Right lobe of liver (tissue), 6 donors: Measurements from ENCODE around the gene GFI1B. TPM values are rescaled to one million over a fixed set of nuclear protein-coding genes. Genes with fewer than 3 reads are reported as not detected.

Experiments
- ATAC-seq, 4 donors: fragments of 200-7000 bp; cut with Tn5 transposase; one replicate each; pipeline ENCODE4 v1.9.1; 2020; ENCODE audit warnings: mild to moderate bottlenecking in 4 of 4, moderate library complexity in 4 of 4
- DNase-seq, 3 donors: peaks; one replicate each; pipeline ENCODE4 v3.0.0-alpha.2; 2020
- H3K27ac ChIP-seq, 3 donors: fragments of 200-600 bp; one replicate each; pipeline ENCODE4 v1.8.0; 2022
- H3K27me3 ChIP-seq, 2 donors: fragments of 200-600 bp; one replicate each; pipeline ENCODE4 v1.8.0; 2022
- H3K36me3 ChIP-seq, 4 donors: fragments of 200-600 bp; sonication (generic) in 1 of 4; one replicate each; pipeline versions ENCODE4 v1.5.1 to v1.8.0; 2017 to 2022; ENCODE audit warnings: control low read depth in 1 of 4
- H3K4me1 ChIP-seq, 4 donors: fragments of 200-600 bp; sonication (generic) in 1 of 4; one replicate each; pipeline versions ENCODE4 v1.5.1 to v1.8.0; 2017 to 2022; ENCODE audit warnings: control low read depth in 1 of 4
- H3K4me3 ChIP-seq, 3 donors: fragments of 200-600 bp; one replicate each; pipeline ENCODE4 v1.8.0; 2022
- H3K9me3 ChIP-seq, 4 donors: fragments of 200-600 bp; sonication (generic) in 1 of 4; one replicate each; pipeline versions ENCODE4 v1.5.1 to v1.8.0; 2017 to 2022; ENCODE audit warnings: control low read depth in 1 of 4
- CTCF ChIP-seq, 4 donors: fragments of 200-600 bp in 3 of 4; fragments of 450-650 bp in 1 of 4; IDR thresholded peaks; one replicate each; pipeline versions ENCODE4 v1.5.1 to v1.8.0; 2016 to 2022; ENCODE audit warnings: antibody characterized with exemption in 4 of 4, mild to moderate bottlenecking in 2 of 4
- POLR2A ChIP-seq: fragments of 450-650 bp; IDR thresholded peaks from one replicate; pipeline ENCODE4 v1.6.1; 2017; ENCODE audit warnings: antibody characterized with exemption, mild to moderate bottlenecking
- WGBS: methylation state at CpG from one replicate; pipeline ENCODE4 v1.1.6; 2018; ENCODE audit warnings: low coverage, low lambda C conversion rate; ENCODE audit not compliant: insufficient coverage; ENCODE audit errors: missing lambda C conversion rate; 5-methylcytosine and 5-hydroxymethylcytosine counted together
- intact Hi-C, 2 donors: fragments of 100-400 bp; cut with DNase I; formaldehyde crosslinking; loops; one replicate each; pipeline versions ENCODE4 v1.11.2 to v1.14.1; 2022
- total RNA-seq, 6 experiments: library from RNA; depleted of rRNA in 2 of 6; stranded (reverse); fragments of >200 nt in 2 of 6; fragmentation: NEBNext Ultra II Directional in 3 of 6; extraction: Animal tissue kit (Norgen Biotek cat#: 25700) in 3 of 6; gene quantifications; one replicate each; pipeline versions ENCODE4 v1.1.0 to v1.2.4, GENCODE V29; 2016 to 2023
- donor health status: DM: no; HTN: yes; CAD: no.
- donor health status: DM: no; HTN: no; CAD: no.
- donor health status: DM: no; HTN: no; CAD: no.
- donor health status: DM: no; HTN: yes; CAD: no.
- donor health status: DM: no; HTN: yes; CAD: no.

Gene GFI1B
- total RNA-seq, 6 experiments from 2014 or later, result 0.24 to 0.64 (median 0.39) TPM; not detected in 3

- no peaks in the 10 kb centered on the region for H3K9me3 ChIP-seq
- TF ChIP-seq CTCF (IDR thresholded peaks at IDR 0.05), result no peak
- TF ChIP-seq POLR2A, result no peak
- DNase-seq, result no peak
- no peaks in the 10 kb centered on the region for H3K36me3 ChIP-seq
- ATAC-seq, result no peak
- H3K27me3 ChIP-seq, result no peaks in the 10 kb centered on the region
- no peak overlapping the region for H3K27ac ChIP-seq
- peaks cover 0 to 6% (median 0%) of the 10 kb centered on the region in 4 donors for H3K4me1 ChIP-seq
- WGBS, result 75% methylated on average over 3 of the region's 3 CpGs
- intact Hi-C loops, result no loop called here
- H3K4me3 ChIP-seq, result no peak overlapping the region
Measured at GRCh38 chr9:132976571-132976970, 1.9 kb upstream of the GFI1B start.

GRCh38 chr9:132978112-132978450 is 413 bp upstream of the GFI1B start:
- WGBS, result 10% methylated on average over 2 of the region's 2 CpGs
- Histone ChIP-seq H3K9me3 (no peaks in the 10 kb centered on the region), H3K4me3 (no peak overlapping the region), H3K27ac (no peak overlapping the region), H3K36me3 (no peaks in the 10 kb centered on the region), H3K27me3 (no peaks in the 10 kb centered on the region), H3K4me1 (no peaks in the 10 kb centered on the region)
- ATAC-seq (no peak), DNase-seq (no peak)
- intact Hi-C loops, result no loop called here
- TF ChIP-seq POLR2A, result no peak
- TF ChIP-seq CTCF (IDR thresholded peaks at IDR 0.05), result no peak

GRCh38 chr9:132980157-132980556 is 1.7 kb downstream of the GFI1B start:
- intact Hi-C loops, result no loop called here
- no peak overlapping the region for H3K27ac ChIP-seq
- no peak for ATAC-seq
- H3K4me3 ChIP-seq, result no peak overlapping the region
- H3K9me3 ChIP-seq, result no peaks in the 10 kb centered on the region
- WGBS, result 40% methylated on average over 5 of the region's 5 CpGs
- DNase-seq, result no peak
- no peaks in the 10 kb centered on the region for H3K36me3 ChIP-seq
- TF ChIP-seq POLR2A (no peak), CTCF (IDR thresholded peaks at IDR 0.05) (no peak)
- H3K27me3 ChIP-seq, result no peaks in the 10 kb centered on the region
- H3K4me1 ChIP-seq, result no peaks in the 10 kb centered on the region

- intact Hi-C loops, result no loop called here
- H3K27ac ChIP-seq, result no peak overlapping the region
- TF ChIP-seq POLR2A (no peak), CTCF (IDR thresholded peaks at IDR 0.05) (no peak)
- H3K36me3 ChIP-seq, result no peaks in the 10 kb centered on the region
- H3K4me3 ChIP-seq, result no peak overlapping the region
- no peaks in the 10 kb centered on the region for H3K27me3 ChIP-seq
- no peak for DNase-seq
- no peaks in the 10 kb centered on the region for H3K9me3 ChIP-seq
- no peak for ATAC-seq
- 22% methylated on average over 6 of the region's 8 CpGs for WGBS
- H3K4me1 ChIP-seq, result no peaks in the 10 kb centered on the region
Measured at GRCh38 chr9:132982458-132982857, 4.0 kb downstream of the GFI1B start.
